SU-DHL-6 (cell line): ENCODE measurements around the gene ARMC9.

Experiments used
- H2AFZ ChIP-seq: fragments of 200-600 bp; sonication (generic); 2 replicates; pipeline ENCODE4 v1.6.1; 2014; ENCODE audit warnings: low read depth, mild to moderate bottlenecking, moderate library complexity, mixed read lengths, antibody characterized with exemption, low read length; ENCODE audit not compliant: severe bottlenecking
- H3F3A ChIP-seq: fragments of 200-600 bp; shearing (Covaris generic); 2 replicates; pipeline ENCODE4 v1.6.0; 2016; ENCODE audit warnings: antibody characterized with exemption, mild to moderate bottlenecking; ENCODE audit not compliant: insufficient read depth
- H3K27ac ChIP-seq: fragments of 200-600 bp; sonication (generic); 2 replicates; pipeline ENCODE4 v1.5.1; 2016; ENCODE audit warnings: low read depth, mild to moderate bottlenecking, low read length, moderate library complexity, mixed read lengths
- H3K27me3 ChIP-seq: fragments of 200-600 bp; sonication (generic), shearing (Covaris generic); 2 replicates; pipeline ENCODE4 v1.6.0; 2014; ENCODE audit warnings: mild to moderate bottlenecking, low read length
- H3K36me3 ChIP-seq: fragments of 200-600 bp; sonication (generic); 2 replicates; pipeline ENCODE4 v1.6.1; 2014; ENCODE audit warnings: mild to moderate bottlenecking, low read length, mixed read lengths
- H3K4me2 ChIP-seq: fragments of 300-600, 200-600 bp; shearing (Covaris generic), sonication (generic); 2 replicates; pipeline ENCODE4 v1.6.0; 2014; ENCODE audit warnings: low read length, low read depth, mild to moderate bottlenecking; ENCODE audit not compliant: poor library complexity, severe bottlenecking
- H3K4me3 ChIP-seq: fragments of 200-600 bp; sonication (generic); 2 replicates; pipeline ENCODE4 v1.5.1; 2014; ENCODE audit warnings: antibody characterized with exemption, low read length, mild to moderate bottlenecking, mixed read lengths; ENCODE audit not compliant: insufficient read depth, poor library complexity, severe bottlenecking
- H3K79me2 ChIP-seq: fragments of 200-600 bp; sonication (generic); 2 replicates; pipeline ENCODE4 v1.6.1; 2014; ENCODE audit warnings: mild to moderate bottlenecking, low read length, moderate library complexity; ENCODE audit not compliant: insufficient read depth
- H3K9ac ChIP-seq: fragments of 200-600 bp; sonication (generic); 2 replicates; pipeline ENCODE4 v1.7.0; 2014; ENCODE audit warnings: mild to moderate bottlenecking, low read length
- H3K9me2 ChIP-seq: fragments of 200-600 bp; sonication (generic); replicated peaks from 2 replicates; pipeline ENCODE4 v1.6.1; 2014; ENCODE audit warnings: low read length; ENCODE audit not compliant: insufficient read depth
- H3K9me3 ChIP-seq: fragments of 200-600 bp; sonication (generic); 2 replicates; pipeline ENCODE4 v1.6.1; 2014; ENCODE audit warnings: low read length, mixed read lengths; ENCODE audit not compliant: insufficient read depth
- H4K20me1 ChIP-seq: fragments of 200-600 bp; sonication (generic); 2 replicates; pipeline ENCODE4 v1.6.1; 2014; ENCODE audit warnings: low read depth, mild to moderate bottlenecking, antibody characterized with exemption, low read length, moderate library complexity, mixed read lengths
- CTCF ChIP-seq: fragments of 200-600 bp; sonication (generic); IDR thresholded peaks from one replicate; pipeline ENCODE4 v1.5.1; 2017; ENCODE audit warnings: antibody characterized with exemption, mild to moderate bottlenecking, low read length, moderate library complexity; ENCODE audit not compliant: insufficient read depth, poor library complexity, severe bottlenecking
- EZH2phosphoT487 ChIP-seq: fragments of 200-600 bp; sonication (generic), shearing (Covaris generic); conservative IDR thresholded peaks from 2 replicates; pipeline ENCODE4 v1.6.1; 2018; ENCODE audit warnings: mild to moderate bottlenecking, antibody characterized with exemption, low read length, moderate library complexity, mixed read lengths

Gene ARMC9

GRCh38 chr2:231277962-231278361 lies 79.5 kb downstream of the ARMC9 start:
- Histone ChIP-seq H3K9ac (no peak overlapping the region), H3K79me2 (no peaks in the 10 kb centered on the region), H3K9me3 (no peaks in the 10 kb centered on the region), H3K36me3 (no peaks in the 10 kb centered on the region), H3K4me3 (no peak overlapping the region), H3K27ac (no peak overlapping the region), H2AFZ (no peak overlapping the region), H3K4me2 (no peak overlapping the region), H3F3A (no peaks in the 10 kb centered on the region), H3K9me2 (no peaks in the 10 kb centered on the region), H4K20me1 (no peaks in the 10 kb centered on the region), H3K27me3 (no peaks in the 10 kb centered on the region)
- TF ChIP-seq EZH2phosphoT487: no peak

GRCh38 chr2:231278868-231279267 lies 80.4 kb downstream of the ARMC9 start:
- H3K27me3 ChIP-seq: no peaks in the 10 kb centered on the region
- no peaks in the 10 kb centered on the region for H4K20me1 ChIP-seq
- H3K79me2 ChIP-seq: no peaks in the 10 kb centered on the region
- H3K9ac ChIP-seq: no peak overlapping the region
- H3K9me3 ChIP-seq: no peaks in the 10 kb centered on the region
- H3F3A ChIP-seq: no peaks in the 10 kb centered on the region
- H3K9me2 ChIP-seq: no peaks in the 10 kb centered on the region
- H3K27ac ChIP-seq: no peak overlapping the region
- H2AFZ ChIP-seq: no peak overlapping the region
- H3K4me3 ChIP-seq: no peak overlapping the region
- H3K4me2 ChIP-seq: no peak overlapping the region
- no peaks in the 10 kb centered on the region for H3K36me3 ChIP-seq
- TF ChIP-seq CTCF: no peak
- no peak for TF ChIP-seq EZH2phosphoT487

- Histone ChIP-seq H2AFZ (no peak overlapping the region), H3K4me2 (no peak overlapping the region), H4K20me1 (no peaks in the 10 kb centered on the region), H3K9me2 (no peaks in the 10 kb centered on the region), H3K79me2 (no peaks in the 10 kb centered on the region), H3F3A (no peaks in the 10 kb centered on the region), H3K27ac (no peak overlapping the region), H3K4me3 (no peak overlapping the region), H3K36me3 (no peaks in the 10 kb centered on the region), H3K9ac (no peak overlapping the region), H3K9me3 (no peaks in the 10 kb centered on the region), H3K27me3 (no peaks in the 10 kb centered on the region)
- TF ChIP-seq CTCF: no peak
- TF ChIP-seq EZH2phosphoT487: no peak
Observed at GRCh38 chr2:231280846-231281245, 82.4 kb downstream of the ARMC9 start.

GRCh38 chr2:231284296-231284695 lies 85.9 kb downstream of the ARMC9 start:
- Histone ChIP-seq H2AFZ (no peak overlapping the region), H3K4me3 (no peak overlapping the region), H4K20me1 (no peaks in the 10 kb centered on the region), H3F3A (no peaks in the 10 kb centered on the region), H3K79me2 (no peaks in the 10 kb centered on the region), H3K27ac (no peak overlapping the region), H3K36me3 (no peaks in the 10 kb centered on the region), H3K9me3 (no peaks in the 10 kb centered on the region), H3K9ac (no peak overlapping the region), H3K9me2 (no peaks in the 10 kb centered on the region), H3K27me3 (no peaks in the 10 kb centered on the region), H3K4me2 (no peak overlapping the region)
- TF ChIP-seq CTCF (no peak), EZH2phosphoT487 (no peak)
